ENCODE data around the gene USP48. TPM values are rescaled to one million over a fixed set of nuclear protein-coding genes. Genes with fewer than 3 reads are reported as not detected.

Gene USP48
- total and polyA plus RNA-seq, 2 of the 8 experiments (the other 6 are each of a cell fraction or from before 2014, with no cell fraction given), result 12.8 to 83.5 TPM

GRCh38 chr1:21783679-21784603, 992 bp upstream of the USP48 start (continued):
- peak; percentile 60 for TF ChIP-seq CHD7 (IDR thresholded peaks at IDR 0.05; ENCODE audit: insufficient replicate concordance, low read length)
- TF ChIP-seq YY1 (IDR thresholded peaks at IDR 0.05; ENCODE audit: low read depth, low read length), result peak; percentile 50; the same call in 1 of the 2 replicates
- TF ChIP-seq SAP30 (IDR thresholded peaks at IDR 0.05; ENCODE audit: insufficient read depth, insufficient replicate concordance, low read length), result peak; percentile 20
- TF ChIP-seq SIX5 (IDR thresholded peaks at IDR 0.05; ENCODE audit: low read depth, low read length), result peak; percentile 100
- no peak for TF ChIP-seq SIRT6 (IDR thresholded peaks at IDR 0.05; ENCODE audit: low read length)
- TF ChIP-seq TCF12 (IDR thresholded peaks at IDR 0.05; ENCODE audit: low read depth, low read length), result peak; percentile 47; the same call in 1 of the 2 replicates
- peak; percentile 63 for TF ChIP-seq BACH1 (IDR thresholded peaks at IDR 0.05; ENCODE audit: low read length)
- peak; percentile 66; the same call in 1 of the 2 replicates for TF ChIP-seq KDM1A (IDR thresholded peaks at IDR 0.05; ENCODE audit: borderline replicate concordance, low read length)
- no peak for TF ChIP-seq PHF8 (conservative IDR thresholded peaks at IDR 0.05; ENCODE audit: low read depth, low read length)
- no peak for TF ChIP-seq ZNF274 (IDR thresholded peaks at IDR 0.05; ENCODE audit: borderline replicate concordance, extremely low read depth, low read length)
